ENCODE results near the gene ZNF320. TPM values are rescaled to one million over a fixed set of nuclear protein-coding genes. Genes with fewer than 3 reads are reported as not detected.

Gene ZNF320
- polyA plus RNA-seq, 1 of the 3 experiments (the other 2 are of a cell fraction), result 6.9 TPM

DNA sequence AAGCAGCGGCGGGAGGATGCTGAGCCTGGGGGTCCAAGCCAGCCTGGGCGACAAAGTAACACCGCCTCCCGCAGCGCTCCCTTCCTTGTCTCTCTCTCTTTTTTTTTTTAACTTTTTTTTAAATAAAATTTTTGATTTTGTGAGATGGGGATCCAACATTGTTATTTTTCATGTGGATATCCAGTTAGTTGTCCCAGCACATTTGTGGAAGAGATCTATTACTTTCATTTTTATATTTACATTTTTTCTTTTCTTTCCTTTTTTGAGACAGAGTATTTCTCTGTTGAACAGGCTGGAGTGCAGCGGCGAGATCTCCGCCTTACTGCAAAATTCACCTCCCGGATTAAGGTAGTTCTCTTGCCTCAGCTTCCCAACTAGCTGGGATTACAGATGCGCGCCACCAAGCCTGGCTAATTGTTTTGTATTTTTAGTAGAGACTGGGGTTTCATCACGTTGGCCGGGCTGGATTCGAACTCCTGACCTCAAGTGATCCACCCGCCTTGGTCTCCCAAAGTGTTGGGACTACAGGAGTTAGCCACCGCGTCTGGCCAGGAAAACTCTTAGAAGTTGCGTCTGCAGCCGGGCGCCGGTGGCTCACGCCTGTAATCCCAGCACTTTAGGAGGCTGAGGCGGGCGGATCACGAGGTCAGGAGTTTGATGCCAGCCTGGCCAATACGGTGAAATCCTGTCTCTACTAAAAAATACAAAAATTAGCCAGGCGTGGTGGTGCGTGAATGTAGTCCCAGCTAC, 45.9 kb upstream of the ZNF320 start:
- Histone ChIP-seq H3K9ac (peak overlapping the region; percentile 53; the same call in 1 of the 2 replicates), H3K36me3 (replicated peaks in 1 of 2; ENCODE audit: control insufficient read depth in 1 of 2, insufficient read depth in 2 of 2, low read length in 1 of 2) (peaks cover 0 to 4% of the 10 kb centered on the region in 2 experiments), H3K9me2 (no peaks in the 10 kb centered on the region), H3K4me1 (ENCODE audit: control insufficient read depth in 1 of 2, insufficient read depth in 2 of 2, low read depth in 1 of 2, low read length in 1 of 2) (no peaks in the 10 kb centered on the region; a peak in 1 of 4 replicates), H3K79me2 (ENCODE audit: insufficient read depth) (peaks cover 6% of the 10 kb centered on the region; the same call in 1 of the 2 replicates), H3K27me3 (ENCODE audit: insufficient read depth) (no peaks in the 10 kb centered on the region), H4K20me1 (ENCODE audit: insufficient read depth) (no peaks in the 10 kb centered on the region), H2AFZ (ENCODE audit: low read depth) (peak overlapping the region; percentile 98), H3K4me2 (peak overlapping the region; percentile 87), H3K4me3 (ENCODE audit: low read depth in 2 of 2, low read length in 1 of 2) (peak overlapping the region; percentile 67 to 82), H3K9me3 (0 out of 2 replicates have a peak, but pooled peaks cover 5% of the 10 kb centered on the region), H3F3A (replicated peaks; ENCODE audit: insufficient read depth) (no peaks in the 10 kb centered on the region), H3K27ac (ENCODE audit: low read depth in 2 of 2, low read length in 1 of 2) (peak overlapping the region; percentile 61 to 69)
- CTCF ChIA-PET, result no interaction called here
- no peak for DNase-seq
- WGBS (ENCODE audit: low lambda C conversion rate), result 63% methylated on average over 29 of the region's 29 CpGs
- POLR2A ChIA-PET, result no interaction called here
- TF ChIP-seq GATA2 (CRISPR knock-in tag; IDR thresholded peaks at IDR 0.05) (no peak), TCF12 (IDR thresholded peaks at IDR 0.05) (no peak), NFIC (IDR thresholded peaks at IDR 0.05; ENCODE audit: borderline replicate concordance) (no peak), TEAD4 (IDR thresholded peaks at IDR 0.05; ENCODE audit: borderline replicate concordance, insufficient read depth) (no peak), GABPA (IDR thresholded peaks at IDR 0.05; ENCODE audit: low read depth) (no peak), ELF1 (IDR thresholded peaks at IDR 0.05) (no peak), MEF2A (IDR thresholded peaks at IDR 0.05; ENCODE audit: borderline replicate concordance, low read depth) (no peak), SMC3 (IDR thresholded peaks at IDR 0.05; ENCODE audit: low read depth, low read length) (no peak), FOSL2 (IDR thresholded peaks at IDR 0.05; ENCODE audit: borderline replicate concordance, low read depth) (no peak), EP300 (IDR thresholded peaks at IDR 0.05; ENCODE audit: borderline replicate concordance in 1 of 2, low read depth in 1 of 2, low read length in 1 of 2) (no peak)
- TF ChIP-seq, protein P1, sequence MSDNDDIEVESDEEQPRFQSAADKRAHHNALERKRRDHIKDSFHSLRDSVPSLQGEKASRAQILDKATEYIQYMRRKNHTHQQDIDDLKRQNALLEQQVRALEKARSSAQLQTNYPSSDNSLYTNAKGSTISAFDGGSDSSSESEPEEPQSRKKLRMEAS (IDR thresholded peaks at IDR 0.05; ENCODE audit: low read depth), result no peak
- TF ChIP-seq, protein P2, sequence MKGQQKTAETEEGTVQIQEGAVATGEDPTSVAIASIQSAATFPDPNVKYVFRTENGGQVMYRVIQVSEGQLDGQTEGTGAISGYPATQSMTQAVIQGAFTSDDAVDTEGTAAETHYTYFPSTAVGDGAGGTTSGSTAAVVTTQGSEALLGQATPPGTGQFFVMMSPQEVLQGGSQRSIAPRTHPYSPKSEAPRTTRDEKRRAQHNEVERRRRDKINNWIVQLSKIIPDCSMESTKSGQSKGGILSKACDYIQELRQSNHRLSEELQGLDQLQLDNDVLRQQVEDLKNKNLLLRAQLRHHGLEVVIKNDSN (IDR thresholded peaks at IDR 0.05; ENCODE audit: borderline replicate concordance, low read depth), result no peak
- TF ChIP-seq, protein P3, sequence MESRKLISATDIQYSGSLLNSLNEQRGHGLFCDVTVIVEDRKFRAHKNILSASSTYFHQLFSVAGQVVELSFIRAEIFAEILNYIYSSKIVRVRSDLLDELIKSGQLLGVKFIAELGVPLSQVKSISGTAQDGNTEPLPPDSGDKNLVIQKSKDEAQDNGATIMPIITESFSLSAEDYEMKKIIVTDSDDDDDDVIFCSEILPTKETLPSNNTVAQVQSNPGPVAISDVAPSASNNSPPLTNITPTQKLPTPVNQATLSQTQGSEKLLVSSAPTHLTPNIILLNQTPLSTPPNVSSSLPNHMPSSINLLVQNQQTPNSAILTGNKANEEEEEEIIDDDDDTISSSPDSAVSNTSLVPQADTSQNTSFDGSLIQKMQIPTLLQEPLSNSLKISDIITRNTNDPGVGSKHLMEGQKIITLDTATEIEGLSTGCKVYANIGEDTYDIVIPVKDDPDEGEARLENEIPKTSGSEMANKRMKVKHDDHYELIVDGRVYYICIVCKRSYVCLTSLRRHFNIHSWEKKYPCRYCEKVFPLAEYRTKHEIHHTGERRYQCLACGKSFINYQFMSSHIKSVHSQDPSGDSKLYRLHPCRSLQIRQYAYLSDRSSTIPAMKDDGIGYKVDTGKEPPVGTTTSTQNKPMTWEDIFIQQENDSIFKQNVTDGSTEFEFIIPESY (IDR thresholded peaks at IDR 0.05; ENCODE audit: borderline replicate concordance, low read depth), result no peak
- TF ChIP-seq, protein P4, sequence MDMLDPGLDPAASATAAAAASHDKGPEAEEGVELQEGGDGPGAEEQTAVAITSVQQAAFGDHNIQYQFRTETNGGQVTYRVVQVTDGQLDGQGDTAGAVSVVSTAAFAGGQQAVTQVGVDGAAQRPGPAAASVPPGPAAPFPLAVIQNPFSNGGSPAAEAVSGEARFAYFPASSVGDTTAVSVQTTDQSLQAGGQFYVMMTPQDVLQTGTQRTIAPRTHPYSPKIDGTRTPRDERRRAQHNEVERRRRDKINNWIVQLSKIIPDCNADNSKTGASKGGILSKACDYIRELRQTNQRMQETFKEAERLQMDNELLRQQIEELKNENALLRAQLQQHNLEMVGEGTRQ (IDR thresholded peaks at IDR 0.05; ENCODE audit: borderline replicate concordance, low read depth, low read length), result no peak
- TF ChIP-seq, protein P5, sequence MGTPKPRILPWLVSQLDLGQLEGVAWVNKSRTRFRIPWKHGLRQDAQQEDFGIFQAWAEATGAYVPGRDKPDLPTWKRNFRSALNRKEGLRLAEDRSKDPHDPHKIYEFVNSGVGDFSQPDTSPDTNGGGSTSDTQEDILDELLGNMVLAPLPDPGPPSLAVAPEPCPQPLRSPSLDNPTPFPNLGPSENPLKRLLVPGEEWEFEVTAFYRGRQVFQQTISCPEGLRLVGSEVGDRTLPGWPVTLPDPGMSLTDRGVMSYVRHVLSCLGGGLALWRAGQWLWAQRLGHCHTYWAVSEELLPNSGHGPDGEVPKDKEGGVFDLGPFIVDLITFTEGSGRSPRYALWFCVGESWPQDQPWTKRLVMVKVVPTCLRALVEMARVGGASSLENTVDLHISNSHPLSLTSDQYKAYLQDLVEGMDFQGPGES (IDR thresholded peaks at IDR 0.05; ENCODE audit: low read depth, low read length), result no peak
- TF ChIP-seq, protein P6, sequence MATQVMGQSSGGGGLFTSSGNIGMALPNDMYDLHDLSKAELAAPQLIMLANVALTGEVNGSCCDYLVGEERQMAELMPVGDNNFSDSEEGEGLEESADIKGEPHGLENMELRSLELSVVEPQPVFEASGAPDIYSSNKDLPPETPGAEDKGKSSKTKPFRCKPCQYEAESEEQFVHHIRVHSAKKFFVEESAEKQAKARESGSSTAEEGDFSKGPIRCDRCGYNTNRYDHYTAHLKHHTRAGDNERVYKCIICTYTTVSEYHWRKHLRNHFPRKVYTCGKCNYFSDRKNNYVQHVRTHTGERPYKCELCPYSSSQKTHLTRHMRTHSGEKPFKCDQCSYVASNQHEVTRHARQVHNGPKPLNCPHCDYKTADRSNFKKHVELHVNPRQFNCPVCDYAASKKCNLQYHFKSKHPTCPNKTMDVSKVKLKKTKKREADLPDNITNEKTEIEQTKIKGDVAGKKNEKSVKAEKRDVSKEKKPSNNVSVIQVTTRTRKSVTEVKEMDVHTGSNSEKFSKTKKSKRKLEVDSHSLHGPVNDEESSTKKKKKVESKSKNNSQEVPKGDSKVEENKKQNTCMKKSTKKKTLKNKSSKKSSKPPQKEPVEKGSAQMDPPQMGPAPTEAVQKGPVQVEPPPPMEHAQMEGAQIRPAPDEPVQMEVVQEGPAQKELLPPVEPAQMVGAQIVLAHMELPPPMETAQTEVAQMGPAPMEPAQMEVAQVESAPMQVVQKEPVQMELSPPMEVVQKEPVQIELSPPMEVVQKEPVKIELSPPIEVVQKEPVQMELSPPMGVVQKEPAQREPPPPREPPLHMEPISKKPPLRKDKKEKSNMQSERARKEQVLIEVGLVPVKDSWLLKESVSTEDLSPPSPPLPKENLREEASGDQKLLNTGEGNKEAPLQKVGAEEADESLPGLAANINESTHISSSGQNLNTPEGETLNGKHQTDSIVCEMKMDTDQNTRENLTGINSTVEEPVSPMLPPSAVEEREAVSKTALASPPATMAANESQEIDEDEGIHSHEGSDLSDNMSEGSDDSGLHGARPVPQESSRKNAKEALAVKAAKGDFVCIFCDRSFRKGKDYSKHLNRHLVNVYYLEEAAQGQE (IDR thresholded peaks at IDR 0.05; ENCODE audit: low read depth, low read length), result no peak
- TF ChIP-seq, protein P7, sequence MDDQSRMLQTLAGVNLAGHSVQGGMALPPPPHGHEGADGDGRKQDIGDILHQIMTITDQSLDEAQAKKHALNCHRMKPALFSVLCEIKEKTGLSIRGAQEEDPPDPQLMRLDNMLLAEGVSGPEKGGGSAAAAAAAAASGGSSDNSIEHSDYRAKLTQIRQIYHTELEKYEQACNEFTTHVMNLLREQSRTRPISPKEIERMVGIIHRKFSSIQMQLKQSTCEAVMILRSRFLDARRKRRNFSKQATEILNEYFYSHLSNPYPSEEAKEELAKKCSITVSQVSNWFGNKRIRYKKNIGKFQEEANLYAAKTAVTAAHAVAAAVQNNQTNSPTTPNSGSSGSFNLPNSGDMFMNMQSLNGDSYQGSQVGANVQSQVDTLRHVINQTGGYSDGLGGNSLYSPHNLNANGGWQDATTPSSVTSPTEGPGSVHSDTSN (IDR thresholded peaks at IDR 0.05), result no peak

Data from SK-N-SH (cell line).